HuH-7.5 (cell line): Measurements from ENCODE around the gene EPB41L2.
A peak's percentile ranks its signal among the peaks of the same experiment; 100 is the strongest.
"Not testable (repeated sequence)": the region's sequence is repeated elsewhere in the genome, so short reads cannot be mapped to it uniquely, and the experiment has no call there.

ENCODE experiments used
- DNase-seq: peaks from one replicate; pipeline ENCODE4 v3.0.0; 2011; ENCODE audit warnings: low spot score

EPB41L2 gene

GRCh38 chr6:131063028-131063763 lies at the start of gene EPB41L2:
EPB41L2 (minus strand) TSS chr6:131063245; CDS start chr6:130956485, 106,760 bp downstream.
- DNase-seq: peak; percentile 72

- no peak for DNase-seq
Measured at GRCh38 chr6:131112249-131112648, 49.2 kb upstream of the EPB41L2 start.

- DNase-seq: no peak
Measured at GRCh38 chr6:131107151-131107550, 44.1 kb upstream of the EPB41L2 start.

- DNase-seq: no peak
Measured at GRCh38 chr6:131103901-131104300, 40.9 kb upstream of the EPB41L2 start.

- DNase-seq: no peak
Measured at GRCh38 chr6:131103296-131103695, 40.3 kb upstream of the EPB41L2 start.

GRCh38 chr6:131101911-131102680 lies 39.1 kb upstream of the EPB41L2 start:
- DNase-seq: no peak

- no peak for DNase-seq
Measured at GRCh38 chr6:131096786-131097185, 33.7 kb upstream of the EPB41L2 start.

- no peak for DNase-seq
Measured at GRCh38 chr6:131093334-131093733, 30.3 kb upstream of the EPB41L2 start.

- not testable (repeated sequence) for DNase-seq
Measured at GRCh38 chr6:131091944-131092343, 28.9 kb upstream of the EPB41L2 start.

GRCh38 chr6:131090339-131090738 lies 27.3 kb upstream of the EPB41L2 start:
- not testable (repeated sequence) for DNase-seq

GRCh38 chr6:131084982-131085381 lies 21.9 kb upstream of the EPB41L2 start:
- no peak for DNase-seq

- DNase-seq: no peak
Measured at GRCh38 chr6:131083687-131084086, 20.6 kb upstream of the EPB41L2 start.

GRCh38 chr6:131082335-131082734 lies 19.3 kb upstream of the EPB41L2 start:
- DNase-seq: no peak

GRCh38 chr6:131080084-131080483 lies 17.0 kb upstream of the EPB41L2 start:
- no peak for DNase-seq

- no peak for DNase-seq
Measured at GRCh38 chr6:131073577-131073976, 10.5 kb upstream of the EPB41L2 start.

GRCh38 chr6:131070061-131070460 lies 7.0 kb upstream of the EPB41L2 start:
- DNase-seq: no peak

GRCh38 chr6:131068165-131068564 lies 5.1 kb upstream of the EPB41L2 start:
- DNase-seq: no peak

- no peak for DNase-seq
Measured at GRCh38 chr6:131067521-131067920, 4.5 kb upstream of the EPB41L2 start.

- DNase-seq: no peak
Measured at GRCh38 chr6:131065824-131066171, 2.8 kb upstream of the EPB41L2 start.

GRCh38 chr6:131065112-131065823 lies 2.2 kb upstream of the EPB41L2 start:
- no peak for DNase-seq

- no peak for DNase-seq
Measured at GRCh38 chr6:131063764-131064272, 773 bp upstream of the EPB41L2 start.

GRCh38 chr6:131062241-131063027 lies 611 bp downstream of the EPB41L2 start:
- no peak for DNase-seq
